SU-DHL-6 (cell line): Measurements from ENCODE around the gene DPP6.

Source experiments
- CTCF ChIP-seq: fragments of 200-600 bp; sonication (generic); IDR thresholded peaks from one replicate; pipeline ENCODE4 v1.5.1; 2017; ENCODE audit warnings: antibody characterized with exemption, mild to moderate bottlenecking, low read length, moderate library complexity; ENCODE audit not compliant: insufficient read depth, poor library complexity, severe bottlenecking
- EZH2phosphoT487 ChIP-seq: fragments of 200-600 bp; sonication (generic), shearing (Covaris generic); conservative IDR thresholded peaks from 2 replicates; pipeline ENCODE4 v1.6.1; 2018; ENCODE audit warnings: mild to moderate bottlenecking, antibody characterized with exemption, low read length, moderate library complexity, mixed read lengths

- TF ChIP-seq CTCF (no peak), EZH2phosphoT487 (no peak)
Measured at GRCh38 chr7:154791611-154792010, 739.4 kb downstream of the DPP6 start.
